Measurements from ENCODE around the gene HELZ2. TPM values are rescaled to one million over a fixed set of nuclear protein-coding genes. Genes with fewer than 3 reads are reported as not detected.
"Not testable (repeated sequence)": the region's sequence is repeated elsewhere in the genome, so short reads cannot be mapped to it uniquely, and the experiment has no call there.

The HELZ2 gene
- total RNA-seq, 1 donor from 2014 or later: 3.7 TPM

- FAIRE-seq: no peak
Observed at GRCh38 chr20:63565699-63566335, 8.2 kb downstream of the HELZ2 start.

GRCh38 chr20:63565021-63565698 lies 8.9 kb downstream of the HELZ2 start:
- FAIRE-seq (no peak), DNase-seq (ENCODE audit: low spot score in 2 of 2) (no peak)

More at GRCh38 chr20:63565699-63566335, 8.2 kb downstream of the HELZ2 start:
- no peak for DNase-seq (ENCODE audit: low spot score in 2 of 2)

- DNase-seq (ENCODE audit: low spot score in 2 of 2) (no peak), FAIRE-seq (no peak)
Observed at GRCh38 chr20:63564036-63564810, 9.8 kb downstream of the HELZ2 start.

GRCh38 chr20:63563225-63563935 lies 10.7 kb downstream of the HELZ2 start:
- no peak for DNase-seq (ENCODE audit: low spot score in 2 of 2)
- FAIRE-seq: no peak

GRCh38 chr20:63562461-63563224 lies 11.4 kb downstream of the HELZ2 start:
- no peak for DNase-seq (ENCODE audit: low spot score in 2 of 2)
- no peak for FAIRE-seq

GRCh38 chr20:63561624-63562396 lies 12.2 kb downstream of the HELZ2 start:
- no peak for FAIRE-seq
- no peak for DNase-seq (ENCODE audit: low spot score in 2 of 2)

GRCh38 chr20:63560856-63561609 lies 13.0 kb downstream of the HELZ2 start:
- no peak for DNase-seq (ENCODE audit: low spot score in 2 of 2)
- FAIRE-seq: no peak

- no peak for DNase-seq (ENCODE audit: low spot score in 2 of 2)
- no peak for FAIRE-seq
Observed at GRCh38 chr20:63560333-63560805, 13.7 kb downstream of the HELZ2 start.

GRCh38 chr20:63559485-63560332 lies 14.3 kb downstream of the HELZ2 start:
- DNase-seq (ENCODE audit: low spot score in 2 of 2); FAIRE-seq: not testable (repeated sequence)

- FAIRE-seq: no peak
- DNase-seq (ENCODE audit: low spot score in 2 of 2): no peak
Observed at GRCh38 chr20:63558804-63559484, 15.1 kb downstream of the HELZ2 start.

- DNase-seq (ENCODE audit: low spot score in 2 of 2) (no peak), FAIRE-seq (no peak)
Observed at GRCh38 chr20:63557481-63557891, 16.6 kb downstream of the HELZ2 start.

GRCh38 chr20:63556873-63557478 lies 17.1 kb downstream of the HELZ2 start:
- DNase-seq (ENCODE audit: low spot score in 2 of 2) (no peak), FAIRE-seq (no peak)

- FAIRE-seq (no peak), DNase-seq (ENCODE audit: low spot score in 2 of 2) (no peak)
Observed at GRCh38 chr20:63555661-63556381, 18.2 kb downstream of the HELZ2 start.

GRCh38 chr20:63554361-63555278 lies 19.4 kb downstream of the HELZ2 start:
- FAIRE-seq (no peak), DNase-seq (ENCODE audit: low spot score in 2 of 2) (no peak)

GRCh38 chr20:63553933-63554290 lies 20.1 kb downstream of the HELZ2 start, which contains the start of gene FNDC11:
FNDC11 (plus strand) TSS chr20:63554159; CDS start chr20:63555664, 1,505 bp downstream.
- DNase-seq (ENCODE audit: low spot score in 2 of 2): no peak
- no peak for FAIRE-seq

All from frontal cortex (tissue), 4 donors.